Measurements from ENCODE around the gene DDX17. TPM values are rescaled to one million over a fixed set of nuclear protein-coding genes. Genes with fewer than 3 reads are reported as not detected.

DDX17 gene
- total and polyA plus RNA-seq, 2 donors from 2014 or later: 133 to 509 TPM

DNA sequence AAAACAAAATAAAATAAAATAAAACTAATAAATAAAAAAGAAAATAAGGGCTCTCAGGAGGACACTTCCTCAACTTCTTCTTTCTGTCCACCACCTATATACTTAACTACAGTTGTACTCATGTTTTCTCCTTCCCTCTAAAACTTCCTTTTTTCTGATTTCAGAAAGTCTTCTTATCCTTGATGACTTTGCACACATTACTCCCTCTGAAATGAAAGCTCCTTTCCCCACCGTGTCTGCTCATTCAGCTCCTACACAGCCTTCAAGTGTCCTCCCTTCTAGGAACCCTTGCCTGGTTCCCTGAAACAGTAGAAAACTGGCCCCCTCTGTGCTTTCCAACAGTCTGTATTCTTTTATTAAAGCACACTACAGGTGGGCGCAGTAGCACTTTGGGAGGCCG lies 18.3 kb upstream of the DDX17 start:
- H3K36me3 ChIP-seq (ENCODE audit: control insufficient read depth in 2 of 3, insufficient read depth in 3 of 3, low read length in 3 of 3): no peaks in the 10 kb centered on the region
- intact Hi-C loops (cut with DNase I): no loop called here
- no peak overlapping the region for H3K9ac ChIP-seq (ENCODE audit: low read length in 3 of 3)
- H3K4me1 ChIP-seq (ENCODE audit: control insufficient read depth in 2 of 3, insufficient read depth in 2 of 3, low read depth in 1 of 3, low read length in 3 of 3): no peaks in the 10 kb centered on the region
- DNase-seq (no peak), FAIRE-seq (no peak)
- H3K27ac ChIP-seq (ENCODE audit: low read depth in 2 of 2, low read length in 2 of 2): no peak overlapping the region
- H3K27me3 ChIP-seq (ENCODE audit: control insufficient read depth, insufficient read depth, low read length): no peaks in the 10 kb centered on the region
- no peak overlapping the region for H3K4me3 ChIP-seq (ENCODE audit: low read length in 3 of 3)
- H3K9me3 ChIP-seq (ENCODE audit: control insufficient read depth in 2 of 3, insufficient read depth in 1 of 3, low read length in 3 of 3): no peaks in the 10 kb centered on the region
- TF ChIP-seq, protein P1, sequence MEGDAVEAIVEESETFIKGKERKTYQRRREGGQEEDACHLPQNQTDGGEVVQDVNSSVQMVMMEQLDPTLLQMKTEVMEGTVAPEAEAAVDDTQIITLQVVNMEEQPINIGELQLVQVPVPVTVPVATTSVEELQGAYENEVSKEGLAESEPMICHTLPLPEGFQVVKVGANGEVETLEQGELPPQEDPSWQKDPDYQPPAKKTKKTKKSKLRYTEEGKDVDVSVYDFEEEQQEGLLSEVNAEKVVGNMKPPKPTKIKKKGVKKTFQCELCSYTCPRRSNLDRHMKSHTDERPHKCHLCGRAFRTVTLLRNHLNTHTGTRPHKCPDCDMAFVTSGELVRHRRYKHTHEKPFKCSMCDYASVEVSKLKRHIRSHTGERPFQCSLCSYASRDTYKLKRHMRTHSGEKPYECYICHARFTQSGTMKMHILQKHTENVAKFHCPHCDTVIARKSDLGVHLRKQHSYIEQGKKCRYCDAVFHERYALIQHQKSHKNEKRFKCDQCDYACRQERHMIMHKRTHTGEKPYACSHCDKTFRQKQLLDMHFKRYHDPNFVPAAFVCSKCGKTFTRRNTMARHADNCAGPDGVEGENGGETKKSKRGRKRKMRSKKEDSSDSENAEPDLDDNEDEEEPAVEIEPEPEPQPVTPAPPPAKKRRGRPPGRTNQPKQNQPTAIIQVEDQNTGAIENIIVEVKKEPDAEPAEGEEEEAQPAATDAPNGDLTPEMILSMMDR (IDR thresholded peaks at IDR 0.05; ENCODE audit: borderline replicate concordance, extremely low read depth, insufficient read depth): no peak

DNA sequence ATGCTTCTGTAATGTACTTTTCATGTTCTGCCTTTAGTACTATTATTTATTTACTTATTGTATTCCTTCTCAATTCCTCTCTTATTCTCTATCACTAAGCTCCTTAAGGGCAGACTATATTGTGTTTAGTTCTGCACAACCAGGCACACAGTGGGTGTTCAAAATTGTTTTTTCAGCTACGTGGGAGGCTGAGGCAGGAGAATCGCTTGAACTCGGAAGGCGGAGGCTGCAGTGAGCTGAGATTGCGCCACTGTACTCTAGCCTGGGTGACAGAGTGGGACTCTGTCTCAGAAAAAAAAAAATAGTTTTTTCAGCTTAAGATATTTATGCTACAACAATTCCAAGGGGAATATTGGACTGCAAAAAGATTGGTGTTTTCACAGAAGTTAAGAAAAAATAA lies 17.4 kb upstream of the DDX17 start:
- TF ChIP-seq, protein P1 (IDR thresholded peaks at IDR 0.05; ENCODE audit: borderline replicate concordance, extremely low read depth, insufficient read depth): no peak
- intact Hi-C loops (cut with DNase I): no loop called here
- no peak overlapping the region for H3K27ac ChIP-seq (ENCODE audit: low read depth in 2 of 2, low read length in 2 of 2)
- H3K9ac ChIP-seq (ENCODE audit: low read length in 3 of 3): no peak overlapping the region
- H3K4me3 ChIP-seq (ENCODE audit: low read length in 3 of 3): no peak overlapping the region
- H3K36me3 ChIP-seq (ENCODE audit: control insufficient read depth in 2 of 3, insufficient read depth in 3 of 3, low read length in 3 of 3): no peaks in the 10 kb centered on the region
- H3K4me1 ChIP-seq (ENCODE audit: control insufficient read depth in 2 of 3, insufficient read depth in 2 of 3, low read depth in 1 of 3, low read length in 3 of 3): no peaks in the 10 kb centered on the region
- H3K9me3 ChIP-seq (ENCODE audit: control insufficient read depth in 2 of 3, insufficient read depth in 1 of 3, low read length in 3 of 3): no peaks in the 10 kb centered on the region
- FAIRE-seq (no peak), DNase-seq (no peak)
- H3K27me3 ChIP-seq (ENCODE audit: control insufficient read depth, insufficient read depth, low read length): no peaks in the 10 kb centered on the region

DNA sequence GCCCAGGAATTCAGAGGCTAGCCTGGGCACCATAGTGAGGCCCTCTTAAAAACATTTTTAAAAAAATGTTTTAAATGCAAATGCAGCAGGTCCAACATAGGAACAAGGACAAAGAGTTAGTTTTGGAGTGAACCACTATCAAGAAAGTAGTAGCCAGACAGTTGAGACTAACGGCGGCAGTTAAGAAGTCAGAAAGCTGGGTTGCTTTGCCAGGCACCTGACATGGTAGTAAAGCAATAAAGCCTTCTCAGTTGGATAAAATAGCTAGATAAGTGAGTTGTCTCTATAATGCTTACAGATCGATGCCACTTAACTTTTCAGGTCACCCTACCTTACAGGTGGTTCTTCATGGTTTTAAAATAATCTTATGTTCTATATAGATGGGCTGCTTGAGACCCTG lies 16.9 kb upstream of the DDX17 start:
- no peaks in the 10 kb centered on the region for H3K36me3 ChIP-seq (ENCODE audit: control insufficient read depth in 2 of 3, insufficient read depth in 3 of 3, low read length in 3 of 3)
- FAIRE-seq: no peak
- no peak overlapping the region for H3K4me3 ChIP-seq (ENCODE audit: low read length in 3 of 3)
- no peaks in the 10 kb centered on the region for H3K4me1 ChIP-seq (ENCODE audit: control insufficient read depth in 2 of 3, insufficient read depth in 2 of 3, low read depth in 1 of 3, low read length in 3 of 3)
- intact Hi-C loops (cut with DNase I): no loop called here
- no peak overlapping the region for H3K9ac ChIP-seq (ENCODE audit: low read length in 3 of 3)
- TF ChIP-seq, protein P1 (IDR thresholded peaks at IDR 0.05; ENCODE audit: borderline replicate concordance, extremely low read depth, insufficient read depth): no peak
- no peak overlapping the region for H3K27ac ChIP-seq (ENCODE audit: low read depth in 2 of 2, low read length in 2 of 2)
- DNase-seq: no peak
- H3K27me3 ChIP-seq (ENCODE audit: control insufficient read depth, insufficient read depth, low read length): no peaks in the 10 kb centered on the region
- H3K9me3 ChIP-seq (ENCODE audit: control insufficient read depth in 2 of 3, insufficient read depth in 1 of 3, low read length in 3 of 3): no peaks in the 10 kb centered on the region
